ENCODE results near the gene SLC22A14.

GRCh38 chr3:38297947-38298711 is 16.0 kb downstream of the SLC22A14 start:
- TF ChIP-seq, protein P1, sequence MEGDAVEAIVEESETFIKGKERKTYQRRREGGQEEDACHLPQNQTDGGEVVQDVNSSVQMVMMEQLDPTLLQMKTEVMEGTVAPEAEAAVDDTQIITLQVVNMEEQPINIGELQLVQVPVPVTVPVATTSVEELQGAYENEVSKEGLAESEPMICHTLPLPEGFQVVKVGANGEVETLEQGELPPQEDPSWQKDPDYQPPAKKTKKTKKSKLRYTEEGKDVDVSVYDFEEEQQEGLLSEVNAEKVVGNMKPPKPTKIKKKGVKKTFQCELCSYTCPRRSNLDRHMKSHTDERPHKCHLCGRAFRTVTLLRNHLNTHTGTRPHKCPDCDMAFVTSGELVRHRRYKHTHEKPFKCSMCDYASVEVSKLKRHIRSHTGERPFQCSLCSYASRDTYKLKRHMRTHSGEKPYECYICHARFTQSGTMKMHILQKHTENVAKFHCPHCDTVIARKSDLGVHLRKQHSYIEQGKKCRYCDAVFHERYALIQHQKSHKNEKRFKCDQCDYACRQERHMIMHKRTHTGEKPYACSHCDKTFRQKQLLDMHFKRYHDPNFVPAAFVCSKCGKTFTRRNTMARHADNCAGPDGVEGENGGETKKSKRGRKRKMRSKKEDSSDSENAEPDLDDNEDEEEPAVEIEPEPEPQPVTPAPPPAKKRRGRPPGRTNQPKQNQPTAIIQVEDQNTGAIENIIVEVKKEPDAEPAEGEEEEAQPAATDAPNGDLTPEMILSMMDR (IDR thresholded peaks at IDR 0.05), result peak in 2 of 4 experiments; percentile 13 to 22
- TF ChIP-seq POLR2AphosphoS5 (IDR thresholded peaks at IDR 0.05), result no peak
